Tibial nerve (tissue), 4 donors: Measurements from ENCODE around the gene SPAG17. TPM values are rescaled to one million over a fixed set of nuclear protein-coding genes. Genes with fewer than 3 reads are reported as not detected.

Experiments used
- DNase-seq, 2 donors: peaks; one replicate each; pipeline ENCODE4 v3.0.0-alpha.2; 2019; ENCODE audit warnings: low spot score in 2 of 2
- H3K27ac ChIP-seq, 4 donors: fragments of 200-600 bp; sonication (generic) in 3 of 4; one replicate each; pipeline ENCODE4 v1.5.1; 2017 to 2019; ENCODE audit warnings: mild to moderate bottlenecking in 1 of 4
- H3K27me3 ChIP-seq, 2 donors: fragments of 200-600 bp; sonication (generic) in 1 of 2; one replicate each; pipeline versions ENCODE4 v1.5.1 to v1.6.0; 2017 to 2019
- H3K36me3 ChIP-seq, 3 donors: fragments of 200-600 bp; sonication (generic); one replicate each; pipeline ENCODE4 v1.5.1; 2018 to 2019
- H3K4me1 ChIP-seq, 4 donors: fragments of 200-600 bp; sonication (generic) in 3 of 4; one replicate each; pipeline ENCODE4 v1.5.1; 2017 to 2019
- H3K4me3 ChIP-seq, 4 donors: fragments of 200-600 bp; sonication (generic) in 3 of 4; one replicate each; pipeline ENCODE4 v1.5.1; 2017 to 2019; ENCODE audit warnings: mild to moderate bottlenecking in 1 of 4, moderate library complexity in 1 of 4
- H3K9me3 ChIP-seq, 4 donors: fragments of 200-600 bp; sonication (generic) in 3 of 4; one replicate each; pipeline ENCODE4 v1.5.1; 2017 to 2019
- CTCF ChIP-seq, 5 experiments: fragments of 200-600 bp in 3 of 5; fragments of 450-650 bp in 2 of 5; sonication (generic) in 3 of 5; IDR thresholded peaks; one replicate each; pipeline ENCODE4 v1.5.1; 2016 to 2019; ENCODE audit warnings: antibody characterized with exemption in 5 of 5, mild to moderate bottlenecking in 3 of 5, moderate library complexity in 2 of 5
- EP300 ChIP-seq, 2 donors: sonication (generic); formaldehyde crosslinking; IDR thresholded peaks; one replicate each; pipeline ENCODE4 v1.6.1; 2017; ENCODE audit warnings: antibody characterized with exemption in 2 of 2, mild to moderate bottlenecking in 1 of 2
- POLR2A ChIP-seq, 2 donors: fragments of 450-650 bp; IDR thresholded peaks; one replicate each; pipeline ENCODE4 v1.6.1; 2017; ENCODE audit warnings: antibody characterized with exemption in 2 of 2, mild to moderate bottlenecking in 2 of 2, moderate library complexity in 2 of 2
- WGBS, 2 donors: methylation state at CpG; one replicate each; pipeline ENCODE4 v1.1.5; 2018; 5-methylcytosine and 5-hydroxymethylcytosine counted together
- total RNA-seq, 4 donors: library from RNA; depleted of rRNA; stranded (reverse); fragments of >200 nt; gene quantifications; one replicate each; pipeline ENCODE4 v1.1.0, GENCODE V29; 2016

The SPAG17 gene
- total RNA-seq, 4 donors from 2014 or later = under 0.01 to 4.2 (median 1.2) TPM

DNA sequence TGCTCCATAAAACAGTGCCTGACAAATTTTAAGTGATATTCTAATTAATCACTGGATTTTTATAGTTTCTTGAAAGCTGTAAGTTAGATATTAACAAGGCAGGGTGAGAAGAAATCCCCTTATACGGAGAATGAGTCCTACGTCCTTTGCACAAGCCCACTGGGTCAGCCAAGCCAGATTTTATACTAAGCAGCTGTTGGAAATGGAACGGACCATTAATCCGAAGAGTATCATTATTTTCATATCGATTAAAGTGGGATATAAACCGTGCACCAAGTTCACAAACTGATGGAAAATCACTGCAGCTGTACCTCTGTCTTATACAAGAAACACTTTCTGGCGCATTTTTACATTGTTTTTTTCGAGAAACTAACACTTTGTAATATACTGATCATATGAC is 35.2 kb downstream of the SPAG17 start:
- Histone ChIP-seq H3K27me3 (no peaks in the 10 kb centered on the region), H3K4me1 (peaks cover 0 to 5% (median 0%) of the 10 kb centered on the region in 4 donors), H3K27ac (no peak overlapping the region), H3K36me3 (no peaks in the 10 kb centered on the region), H3K4me3 (no peak overlapping the region), H3K9me3 (no peaks in the 10 kb centered on the region)
- WGBS, 2 donors = 91 to 93% methylated on average over 8 of the region's 8 CpGs
- TF ChIP-seq POLR2A (IDR thresholded peaks at IDR 0.05) (no peak), CTCF (IDR thresholded peaks at IDR 0.05) (no peak), EP300 (IDR thresholded peaks at IDR 0.05) (no peak)
- no peak for DNase-seq

- TF ChIP-seq CTCF (IDR thresholded peaks at IDR 0.05) (no peak), EP300 (IDR thresholded peaks at IDR 0.05) (no peak), POLR2A (IDR thresholded peaks at IDR 0.05) (no peak)
- WGBS, 2 donors = 68 to 76% methylated on average over 7 of the region's 7 CpGs
- Histone ChIP-seq H3K9me3 (no peaks in the 10 kb centered on the region), H3K27me3 (no peaks in the 10 kb centered on the region), H3K27ac (peak overlapping the region in 1 of 4 donors; percentile 49), H3K36me3 (no peaks in the 10 kb centered on the region), H3K4me3 (no peak overlapping the region), H3K4me1 (peaks cover 0 to 19% (median 0%) of the 10 kb centered on the region in 4 donors)
- DNase-seq = no peak
These were observed 37.0 kb downstream of the SPAG17 start for GRCh38 chr1:118148034-118148433.

DNA sequence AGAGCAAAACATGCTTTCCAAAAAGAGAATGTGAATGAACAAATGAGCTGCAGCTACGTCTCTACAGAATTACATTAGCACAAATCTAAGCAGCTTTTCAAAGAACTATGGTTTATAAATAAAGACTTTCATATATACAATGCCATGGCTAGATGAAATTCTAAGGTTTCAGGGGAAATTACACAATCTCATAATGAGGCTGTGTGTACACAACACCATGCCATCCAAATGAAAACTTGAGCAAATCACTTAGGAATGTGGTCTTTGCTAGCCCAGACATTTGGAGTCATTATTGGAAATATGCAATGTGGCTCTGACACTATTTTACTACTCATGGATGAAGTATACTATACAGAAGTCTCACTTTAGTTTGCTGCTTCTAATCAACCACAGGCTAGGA is 37.5 kb downstream of the SPAG17 start:
- H3K4me1 ChIP-seq = peaks cover 0 to 19% (median 0%) of the 10 kb centered on the region in 4 donors
- H3K27ac ChIP-seq = peak overlapping the region in 1 of 4 donors; percentile 49
- no peak for TF ChIP-seq POLR2A (IDR thresholded peaks at IDR 0.05)
- no peak for TF ChIP-seq CTCF (IDR thresholded peaks at IDR 0.05)
- peak in 1 of 2 donors; percentile 31 for TF ChIP-seq EP300 (IDR thresholded peaks at IDR 0.05)
- H3K4me3 ChIP-seq = no peak overlapping the region
- no peak for DNase-seq
- no peaks in the 10 kb centered on the region for H3K27me3 ChIP-seq
- H3K36me3 ChIP-seq = no peaks in the 10 kb centered on the region
- 26 to 43% methylated on average over 1 of the region's 1 CpG for WGBS, 2 donors
- H3K9me3 ChIP-seq = no peaks in the 10 kb centered on the region

DNA sequence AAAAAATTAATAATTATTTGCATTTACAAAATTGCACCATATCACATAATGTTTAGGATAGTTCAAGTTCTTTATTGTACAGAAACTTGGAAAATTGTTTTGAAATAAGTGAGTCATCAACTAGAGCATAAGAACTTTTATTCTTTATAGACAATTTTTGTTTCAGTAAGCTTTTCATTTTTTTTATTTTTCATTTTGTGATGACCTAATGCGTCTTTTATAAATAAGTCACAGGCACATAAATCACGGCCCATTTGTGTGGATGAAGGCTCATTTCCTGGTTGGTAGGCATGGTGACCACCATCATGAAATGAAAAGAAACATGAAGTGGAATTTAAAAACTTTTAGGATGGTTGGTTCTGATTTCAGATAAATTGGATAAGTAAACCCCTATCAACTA is 39.3 kb downstream of the SPAG17 start:
- Histone ChIP-seq H3K4me1 (peaks cover 0 to 19% (median 0%) of the 10 kb centered on the region in 4 donors), H3K4me3 (no peak overlapping the region), H3K36me3 (no peaks in the 10 kb centered on the region), H3K27ac (no peak overlapping the region), H3K9me3 (no peaks in the 10 kb centered on the region), H3K27me3 (no peaks in the 10 kb centered on the region)
- no peak for DNase-seq
- TF ChIP-seq POLR2A (IDR thresholded peaks at IDR 0.05) = no peak
- no peak for TF ChIP-seq EP300 (IDR thresholded peaks at IDR 0.05)
- no peak for TF ChIP-seq CTCF (IDR thresholded peaks at IDR 0.05)
- 46 to 58% methylated on average over 2 of the region's 2 CpGs for WGBS, 2 donors

- no peak for DNase-seq
- Histone ChIP-seq H3K27ac (peak overlapping the region in 2 of 4 donors; percentile 23 to 57), H3K36me3 (no peaks in the 10 kb centered on the region), H3K9me3 (no peaks in the 10 kb centered on the region), H3K27me3 (no peaks in the 10 kb centered on the region), H3K4me1 (peaks cover 0 to 19% (median 0%) of the 10 kb centered on the region in 4 donors), H3K4me3 (no peak overlapping the region)
- WGBS, 2 donors = 23 to 32% methylated on average over 7 of the region's 7 CpGs
- no peak for TF ChIP-seq POLR2A (IDR thresholded peaks at IDR 0.05)
These were observed 40.3 kb downstream of the SPAG17 start for GRCh38 chr1:118144684-118145083.

DNA sequence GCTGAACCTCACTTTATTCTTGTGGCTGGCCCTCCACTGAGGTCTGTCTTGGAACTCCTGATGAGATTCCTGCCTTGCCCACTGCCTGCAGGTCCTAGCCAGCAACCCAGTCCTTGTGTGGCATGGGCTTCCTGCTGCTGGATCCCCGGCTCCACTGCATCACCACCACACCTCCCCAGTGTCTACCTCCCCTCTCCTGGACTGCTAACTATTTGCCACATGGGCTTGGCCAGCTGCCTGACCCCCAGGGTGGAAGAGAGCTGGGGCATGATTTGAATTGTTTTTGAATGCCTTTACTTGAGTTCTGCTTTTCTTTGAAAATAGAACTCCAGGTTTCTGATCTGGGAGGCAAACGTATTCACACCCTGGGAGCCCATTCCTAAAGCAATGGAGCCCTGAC is 41.2 kb downstream of the SPAG17 start:
- WGBS, 2 donors = 66 to 69% methylated on average over 2 of the region's 2 CpGs
- DNase-seq = no peak
- H3K4me1 ChIP-seq = peaks cover 0 to 19% (median 0%) of the 10 kb centered on the region in 4 donors
- no peaks in the 10 kb centered on the region for H3K36me3 ChIP-seq
- no peaks in the 10 kb centered on the region for H3K27me3 ChIP-seq
- H3K27ac ChIP-seq = peak overlapping the region in 1 of 4 donors; percentile 57
- no peak overlapping the region for H3K4me3 ChIP-seq
- H3K9me3 ChIP-seq = no peaks in the 10 kb centered on the region
- TF ChIP-seq EP300 (IDR thresholded peaks at IDR 0.05) (no peak), CTCF (IDR thresholded peaks at IDR 0.05) (no peak), POLR2A (IDR thresholded peaks at IDR 0.05) (no peak)
